ENCODE results near the gene CNOT4. TPM values are rescaled to one million over a fixed set of nuclear protein-coding genes. Genes with fewer than 3 reads are reported as not detected.
A peak's percentile ranks its signal among the peaks of the same experiment; 100 is the strongest.

The CNOT4 gene
- total and polyA plus RNA-seq, 2 of the 13 experiments (the other 11 are each of a cell fraction or from before 2014, with no cell fraction given) = 7.4 to 8.4 TPM

- TF ChIP-seq ZSCAN31 (CRISPR knock-in tag; IDR thresholded peaks at IDR 0.05; ENCODE audit: low read depth) = no peak
These were observed 10.0 kb upstream of the CNOT4 start (continued) for GRCh38 chr7:135519871-135520270.

GRCh38 chr7:135519233-135519688, 9.4 kb upstream of the CNOT4 start:
- FAIRE-seq = no peak
- CTCF ChIA-PET (ENCODE audit: low intra/inter-chr PET ratio, low total read pairs) = no interaction called here

DNA sequence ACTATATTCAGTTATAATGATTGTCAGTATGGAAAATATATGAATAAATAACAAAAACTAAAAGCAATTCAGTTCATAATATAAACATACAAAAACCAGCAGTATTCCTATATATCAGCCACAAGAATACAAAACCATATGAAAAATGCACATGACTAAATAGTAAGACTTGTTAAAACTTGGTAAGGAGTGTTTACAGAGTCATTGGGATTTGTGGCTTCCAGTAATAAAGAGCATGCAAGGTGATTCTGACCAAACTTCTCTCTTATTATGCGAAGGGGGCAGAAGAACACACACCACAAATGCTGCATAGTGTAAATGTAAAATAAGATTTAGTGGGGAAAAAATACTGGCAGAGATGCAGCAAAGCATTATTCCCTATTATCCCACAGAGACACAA, 8.8 kb upstream of the CNOT4 start:
- Histone ChIP-seq H3K4me1 (ENCODE audit: insufficient read depth, low read length) (peaks cover 24% of the 10 kb centered on the region), H3K9me3 (ENCODE audit: low read length) (no peaks in the 10 kb centered on the region), H2AFZ (ENCODE audit: low read length) (no peak overlapping the region), H3K9ac (ENCODE audit: insufficient read depth, low read depth, low read length) (no peak overlapping the region), H4K20me1 (ENCODE audit: insufficient read depth, low read length) (no peaks in the 10 kb centered on the region), H3K27ac (ENCODE audit: extremely low read length, insufficient read depth, low read length) (no peak overlapping the region), H3K4me2 (ENCODE audit: low read depth, low read length) (no peak overlapping the region), H3K4me3 (replicated peaks in 1 of 3; ENCODE audit: insufficient read depth in 1 of 3, low read depth in 2 of 3, low read length in 3 of 3) (no peak overlapping the region), H3K79me2 (ENCODE audit: insufficient read depth, low read length) (no peaks in the 10 kb centered on the region), H3K27me3 (ENCODE audit: control insufficient read depth in 1 of 2, insufficient read depth in 2 of 2, low read length in 2 of 2) (no peaks in the 10 kb centered on the region), H3K36me3 (replicated peaks in 1 of 2; ENCODE audit: control insufficient read depth in 1 of 2, insufficient read depth in 2 of 2, low read length in 2 of 2) (no peaks in the 10 kb centered on the region)
- ATAC-seq (no peak), FAIRE-seq (no peak), DNase-seq (ENCODE audit: low spot score) (no peak)
- intact Hi-C loops (cut with micrococcal nuclease; ENCODE audit: unreplicated experiment) = no loop called here
- CTCF ChIA-PET (ENCODE audit: low intra/inter-chr PET ratio, low total read pairs) = no interaction called here
- POLR2A ChIA-PET = no interaction called here
- in situ Hi-C loops (cut with HindIII; ENCODE audit: extremely low pct_ligation_motif_present, low pct_unique_long_range_greater_than_20kb) = no loop called here
- BruUV-seq (replicated peaks) = no TSS peak
- WGBS (ENCODE audit: low lambda C conversion rate) = 100% methylated on average over 1 of the region's 1 CpG
- TF ChIP-seq, protein P1, sequence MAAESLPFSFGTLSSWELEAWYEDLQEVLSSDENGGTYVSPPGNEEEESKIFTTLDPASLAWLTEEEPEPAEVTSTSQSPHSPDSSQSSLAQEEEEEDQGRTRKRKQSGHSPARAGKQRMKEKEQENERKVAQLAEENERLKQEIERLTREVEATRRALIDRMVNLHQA (CRISPR knock-in tag; IDR thresholded peaks at IDR 0.05) = no peak
- TF ChIP-seq KLF12 (CRISPR knock-in tag; IDR thresholded peaks at IDR 0.05; ENCODE audit: borderline replicate concordance) (no peak), AGO1 (IDR thresholded peaks at IDR 0.05; ENCODE audit: low read depth, low read length, poor library complexity, severe bottlenecking) (no peak), ZMYM4 (CRISPR knock-in tag; IDR thresholded peaks at IDR 0.05) (no peak), CHCHD3 (CRISPR knock-in tag; IDR thresholded peaks at IDR 0.05) (no peak), ZBTB49 (CRISPR knock-in tag; IDR thresholded peaks at IDR 0.05; ENCODE audit: borderline replicate concordance) (no peak), ZNF678 (CRISPR knock-in tag; IDR thresholded peaks at IDR 0.05) (no peak), SRSF1 (optimal IDR thresholded peaks at IDR 0.05; ENCODE audit: low read depth, low read length) (no peak), NFE2 (CRISPR knock-in tag; IDR thresholded peaks at IDR 0.05) (no peak)
- TF ChIP-seq, protein P2, sequence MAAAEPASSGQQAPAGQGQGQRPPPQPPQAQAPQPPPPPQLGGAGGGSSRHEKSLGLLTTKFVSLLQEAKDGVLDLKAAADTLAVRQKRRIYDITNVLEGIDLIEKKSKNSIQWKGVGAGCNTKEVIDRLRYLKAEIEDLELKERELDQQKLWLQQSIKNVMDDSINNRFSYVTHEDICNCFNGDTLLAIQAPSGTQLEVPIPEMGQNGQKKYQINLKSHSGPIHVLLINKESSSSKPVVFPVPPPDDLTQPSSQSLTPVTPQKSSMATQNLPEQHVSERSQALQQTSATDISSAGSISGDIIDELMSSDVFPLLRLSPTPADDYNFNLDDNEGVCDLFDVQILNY (CRISPR knock-in tag; conservative IDR thresholded peaks at IDR 0.05) = no peak
- TF ChIP-seq, protein P3, sequence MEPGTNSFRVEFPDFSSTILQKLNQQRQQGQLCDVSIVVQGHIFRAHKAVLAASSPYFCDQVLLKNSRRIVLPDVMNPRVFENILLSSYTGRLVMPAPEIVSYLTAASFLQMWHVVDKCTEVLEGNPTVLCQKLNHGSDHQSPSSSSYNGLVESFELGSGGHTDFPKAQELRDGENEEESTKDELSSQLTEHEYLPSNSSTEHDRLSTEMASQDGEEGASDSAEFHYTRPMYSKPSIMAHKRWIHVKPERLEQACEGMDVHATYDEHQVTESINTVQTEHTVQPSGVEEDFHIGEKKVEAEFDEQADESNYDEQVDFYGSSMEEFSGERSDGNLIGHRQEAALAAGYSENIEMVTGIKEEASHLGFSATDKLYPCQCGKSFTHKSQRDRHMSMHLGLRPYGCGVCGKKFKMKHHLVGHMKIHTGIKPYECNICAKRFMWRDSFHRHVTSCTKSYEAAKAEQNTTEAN (CRISPR knock-in tag; conservative IDR thresholded peaks at IDR 0.05) = no peak

More at GRCh38 chr7:135519233-135519688, 9.4 kb upstream of the CNOT4 start:
- no peaks in the 10 kb centered on the region for H3K79me2 ChIP-seq (ENCODE audit: insufficient read depth, low read length)
- H4K20me1 ChIP-seq (ENCODE audit: insufficient read depth, low read length) = no peaks in the 10 kb centered on the region
- peak; percentile 62 for ATAC-seq
- POLR2A ChIA-PET = no interaction called here
- H2AFZ ChIP-seq (ENCODE audit: low read length) = no peak overlapping the region
- H3K27ac ChIP-seq (ENCODE audit: extremely low read length, insufficient read depth, low read length) = no peak overlapping the region
- no peaks in the 10 kb centered on the region for H3K36me3 ChIP-seq (replicated peaks in 1 of 2; ENCODE audit: control insufficient read depth in 1 of 2, insufficient read depth in 2 of 2, low read length in 2 of 2)
- intact Hi-C loops (cut with micrococcal nuclease; ENCODE audit: unreplicated experiment) (no loop called here), in situ Hi-C loops (cut with HindIII; ENCODE audit: extremely low pct_ligation_motif_present, low pct_unique_long_range_greater_than_20kb) (no loop called here)
- no peaks in the 10 kb centered on the region for H3K9me3 ChIP-seq (ENCODE audit: low read length)
- peak overlapping the region; percentile 46 for H3K4me2 ChIP-seq (ENCODE audit: low read depth, low read length)
- peaks cover 23% of the 10 kb centered on the region for H3K4me1 ChIP-seq (ENCODE audit: insufficient read depth, low read length)
- H3K9ac ChIP-seq (ENCODE audit: insufficient read depth, low read depth, low read length) = no peak overlapping the region
- BruUV-seq (replicated peaks) = no TSS peak
- H3K4me3 ChIP-seq (replicated peaks in 1 of 3; ENCODE audit: insufficient read depth in 1 of 3, low read depth in 2 of 3, low read length in 3 of 3) = no peak overlapping the region; a peak in 1 of 6 replicates
- no peak for DNase-seq (ENCODE audit: low spot score)
- TF ChIP-seq KLF11 (CRISPR knock-in tag; IDR thresholded peaks at IDR 0.05) (no peak), RARA (CRISPR knock-in tag; IDR thresholded peaks at IDR 0.05) (peak; percentile 44; the same call in 1 of the 2 replicates)
- no peaks in the 10 kb centered on the region for H3K27me3 ChIP-seq (ENCODE audit: control insufficient read depth in 1 of 2, insufficient read depth in 2 of 2, low read length in 2 of 2)

Measured in HepG2 (cell line).